Neuron (in vitro differentiated cells): ENCODE data around the gene RLN2.
"Not testable (repeated sequence)": the region's sequence is repeated elsewhere in the genome, so short reads cannot be mapped to it uniquely, and the experiment has no call there.

ENCODE experiments used
- H2AFZ ChIP-seq: one replicate; pipeline ENCODE4 v1.6.1; 2013; ENCODE audit warnings: low read depth, mild to moderate bottlenecking, inconsistent platforms, low read length, moderate library complexity
- H3K27me3 ChIP-seq: one replicate; pipeline ENCODE4 v1.6.1; 2013; ENCODE audit warnings: low read length; ENCODE audit not compliant: insufficient read depth
- H3K36me3 ChIP-seq: one replicate; pipeline ENCODE4 v1.6.1; 2013; ENCODE audit warnings: low read length; ENCODE audit not compliant: insufficient read depth
- H3K4me1 ChIP-seq: one replicate; pipeline ENCODE4 v1.6.1; 2013; ENCODE audit warnings: low read length; ENCODE audit not compliant: insufficient read depth
- H3K4me3 ChIP-seq: 2 replicates; pipeline ENCODE4 v1.5.1; 2013; ENCODE audit warnings: mild to moderate bottlenecking, low read length, moderate library complexity
- H3K9me3 ChIP-seq: one replicate; pipeline ENCODE4 v1.6.1; 2013; ENCODE audit warnings: low read length

The RLN2 gene, protein sequence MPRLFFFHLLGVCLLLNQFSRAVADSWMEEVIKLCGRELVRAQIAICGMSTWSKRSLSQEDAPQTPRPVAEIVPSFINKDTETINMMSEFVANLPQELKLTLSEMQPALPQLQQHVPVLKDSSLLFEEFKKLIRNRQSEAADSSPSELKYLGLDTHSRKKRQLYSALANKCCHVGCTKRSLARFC

DNA sequence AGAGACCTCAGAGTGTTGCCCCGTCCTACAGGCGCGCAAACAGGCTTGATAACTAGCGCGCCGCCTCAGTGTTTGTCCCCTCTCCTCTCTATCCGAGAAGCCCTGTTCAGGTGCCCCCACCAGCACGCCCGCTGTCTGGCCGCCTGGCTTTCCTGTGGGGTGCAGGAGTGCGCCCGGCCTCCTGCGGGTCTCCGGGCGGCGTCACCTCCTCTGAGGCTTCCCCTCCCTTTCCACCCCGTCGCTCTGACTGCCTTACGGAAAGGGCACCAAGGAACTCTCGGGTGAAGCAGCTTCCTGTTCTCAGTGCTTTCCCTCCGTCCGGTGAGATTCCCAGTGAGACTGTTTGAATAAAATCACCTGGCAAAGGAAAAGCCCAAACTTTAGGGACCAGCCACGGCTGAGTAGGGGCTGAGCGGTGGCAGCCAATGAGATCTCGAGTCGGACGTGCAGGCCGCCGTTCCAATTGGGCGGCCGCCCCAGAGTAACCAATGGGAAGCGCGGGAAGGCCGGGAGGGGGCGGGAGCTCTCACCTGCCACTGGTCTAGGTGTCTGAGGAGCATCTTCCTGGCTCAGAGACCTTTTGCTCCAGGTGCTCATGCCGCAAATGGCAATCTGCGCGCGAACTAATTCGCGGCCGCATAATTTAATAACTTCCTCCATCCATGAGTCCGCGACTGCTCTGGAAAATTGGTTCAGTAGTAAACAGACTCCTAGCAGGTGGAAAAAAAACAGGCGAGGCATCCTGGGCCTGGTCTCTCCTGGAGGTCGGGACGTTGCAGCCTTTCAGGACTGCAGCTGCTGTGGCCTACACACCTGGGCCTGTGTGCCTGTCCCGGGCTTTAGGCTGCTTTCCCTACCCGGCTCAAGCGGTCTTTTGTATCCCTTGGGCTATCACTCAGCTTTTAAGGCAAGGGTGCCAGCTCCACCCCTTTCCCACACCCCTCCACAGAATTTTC, at the start of gene RLN2:
TSS of gene RLN2 (minus strand) at position 877 of the 956 bp plus-strand sequence. CDS start at position 741, 136 bp downstream.
- H2AFZ ChIP-seq, H3K4me3 ChIP-seq, H3K9me3 ChIP-seq, H3K27me3 ChIP-seq, H3K36me3 ChIP-seq, H3K4me1 ChIP-seq: not testable (repeated sequence)

DNA sequence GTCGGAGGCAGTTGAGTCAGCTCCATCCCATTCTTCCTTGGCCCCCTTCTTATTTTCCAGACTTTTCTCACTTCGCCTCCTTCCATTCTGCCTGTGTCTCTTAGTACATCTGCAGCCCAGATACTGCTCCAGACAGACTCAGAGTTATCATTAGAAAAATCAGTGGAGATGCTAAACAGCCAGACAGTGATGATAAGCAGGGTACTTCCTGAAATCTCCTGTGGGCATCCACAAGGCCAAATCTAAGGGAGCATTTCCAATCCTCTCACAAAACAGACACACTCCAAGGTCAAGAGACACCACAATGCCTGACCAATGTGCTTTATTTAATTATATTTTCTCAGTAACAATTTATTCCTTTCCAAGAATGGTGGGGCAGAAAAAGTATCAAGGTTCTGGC, 49.7 kb upstream of the RLN2 start:
- no peak overlapping the region for H3K4me3 ChIP-seq
- no peak overlapping the region for H2AFZ ChIP-seq
- no peaks in the 10 kb centered on the region for H3K4me1 ChIP-seq
- H3K9me3 ChIP-seq, result peaks cover 2% of the 10 kb centered on the region
- H3K36me3 ChIP-seq, result peaks cover 4% of the 10 kb centered on the region
- H3K27me3 ChIP-seq, result no peaks in the 10 kb centered on the region

DNA sequence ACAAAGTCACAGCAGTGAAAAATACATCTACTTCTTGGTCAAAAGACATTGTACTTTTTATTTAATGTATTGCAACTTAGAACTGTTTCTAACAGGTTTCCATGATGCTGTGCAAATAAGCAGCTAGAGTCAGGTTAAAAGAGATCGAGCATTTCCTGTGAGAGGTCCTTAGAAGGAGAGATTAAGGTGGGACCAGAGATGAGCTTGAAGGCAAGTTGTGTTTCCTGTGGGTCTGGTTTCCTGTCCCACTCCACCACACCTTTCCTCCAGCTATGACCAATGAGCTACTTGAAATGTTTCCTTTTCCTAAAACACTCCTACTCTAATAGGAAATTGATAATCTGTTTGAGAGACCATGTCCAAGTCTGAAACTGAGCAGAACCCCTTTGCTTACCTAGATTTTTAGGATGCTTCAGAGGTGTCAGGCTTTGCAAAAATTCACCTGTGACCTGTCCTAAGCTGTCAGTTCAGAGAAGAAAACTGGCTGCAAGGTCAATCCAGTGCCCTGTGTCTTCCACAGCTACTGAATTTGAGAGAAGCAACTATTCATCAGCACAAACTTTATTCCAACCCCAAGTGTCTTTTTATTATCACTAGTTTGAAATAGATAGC, 48.2 kb upstream of the RLN2 start:
- H3K9me3 ChIP-seq, result peaks cover 2% of the 10 kb centered on the region
- H3K36me3 ChIP-seq, result peaks cover 4% of the 10 kb centered on the region

DNA sequence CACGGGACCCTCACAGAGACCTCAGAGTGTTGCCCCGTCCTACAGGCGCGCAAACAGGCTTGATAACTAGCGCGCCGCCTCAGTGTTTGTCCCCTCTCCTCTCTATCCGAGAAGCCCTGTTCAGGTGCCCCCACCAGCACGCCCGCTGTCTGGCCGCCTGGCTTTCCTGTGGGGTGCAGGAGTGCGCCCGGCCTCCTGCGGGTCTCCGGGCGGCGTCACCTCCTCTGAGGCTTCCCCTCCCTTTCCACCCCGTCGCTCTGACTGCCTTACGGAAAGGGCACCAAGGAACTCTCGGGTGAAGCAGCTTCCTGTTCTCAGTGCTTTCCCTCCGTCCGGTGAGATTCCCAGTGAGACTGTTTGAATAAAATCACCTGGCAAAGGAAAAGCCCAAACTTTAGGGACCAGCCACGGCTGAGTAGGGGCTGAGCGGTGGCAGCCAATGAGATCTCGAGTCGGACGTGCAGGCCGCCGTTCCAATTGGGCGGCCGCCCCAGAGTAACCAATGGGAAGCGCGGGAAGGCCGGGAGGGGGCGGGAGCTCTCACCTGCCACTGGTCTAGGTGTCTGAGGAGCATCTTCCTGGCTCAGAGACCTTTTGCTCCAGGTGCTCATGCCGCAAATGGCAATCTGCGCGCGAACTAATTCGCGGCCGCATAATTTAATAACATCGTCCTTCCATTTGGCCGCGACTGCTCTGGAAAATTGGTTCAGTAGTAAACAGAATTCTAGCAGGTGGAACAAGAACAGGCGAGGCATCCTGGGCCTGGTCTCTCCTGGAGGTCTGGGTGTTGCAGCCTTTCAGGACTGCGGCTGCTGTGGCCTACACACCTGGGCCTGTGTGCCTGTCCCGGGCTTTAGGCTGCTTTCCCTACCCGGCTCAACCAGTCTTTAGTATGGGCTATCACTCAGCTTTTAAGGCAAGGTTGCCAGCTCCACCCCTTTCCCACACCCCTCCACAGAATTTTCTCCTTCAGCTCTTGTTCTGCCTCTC, 34.8 kb upstream of the RLN2 start, which contains the start of gene RLN1:
TSS of gene RLN1 (minus strand) at position 885 of the 990 bp plus-strand sequence. CDS start at position 755, 130 bp downstream.
- peak within 1 kb of the TSS; percentile 16 for H3K4me3 ChIP-seq
- H3K9me3 ChIP-seq, H2AFZ ChIP-seq, H3K36me3 ChIP-seq, H3K27me3 ChIP-seq, H3K4me1 ChIP-seq: not testable (repeated sequence)

More for the DNA sequence above, 48.2 kb upstream of the RLN2 start:
- H2AFZ ChIP-seq, result no peak overlapping the region
- H3K4me3 ChIP-seq, result no peak overlapping the region
- H3K4me1 ChIP-seq, result no peaks in the 10 kb centered on the region
- H3K27me3 ChIP-seq, result no peaks in the 10 kb centered on the region

DNA sequence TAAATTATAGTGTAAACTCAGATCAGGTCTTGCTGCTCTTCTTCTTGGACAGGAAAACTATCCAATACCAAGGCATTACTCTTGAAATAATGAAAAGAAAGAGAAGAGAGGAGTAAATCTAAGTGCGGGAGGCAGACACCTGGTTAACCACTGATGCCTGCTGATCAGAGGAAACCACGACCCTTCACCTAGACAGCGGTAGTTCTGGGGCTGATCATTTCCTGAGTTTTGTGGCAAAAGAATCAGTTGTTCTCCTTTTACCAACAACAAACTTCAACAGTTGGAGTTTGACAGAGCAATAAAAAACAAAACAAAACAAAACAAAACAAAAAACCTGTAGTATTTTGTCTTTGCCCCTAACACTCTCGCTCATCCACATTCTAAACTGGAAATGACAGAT, 32.2 kb upstream of the RLN2 start:
- H3K36me3 ChIP-seq, result no peaks in the 10 kb centered on the region
- H3K9me3 ChIP-seq, result no peaks in the 10 kb centered on the region
- H3K4me3 ChIP-seq, result no peak overlapping the region
- no peaks in the 10 kb centered on the region for H3K4me1 ChIP-seq
- H2AFZ ChIP-seq, result no peak overlapping the region
- H3K27me3 ChIP-seq, result peaks cover 2% of the 10 kb centered on the region

DNA sequence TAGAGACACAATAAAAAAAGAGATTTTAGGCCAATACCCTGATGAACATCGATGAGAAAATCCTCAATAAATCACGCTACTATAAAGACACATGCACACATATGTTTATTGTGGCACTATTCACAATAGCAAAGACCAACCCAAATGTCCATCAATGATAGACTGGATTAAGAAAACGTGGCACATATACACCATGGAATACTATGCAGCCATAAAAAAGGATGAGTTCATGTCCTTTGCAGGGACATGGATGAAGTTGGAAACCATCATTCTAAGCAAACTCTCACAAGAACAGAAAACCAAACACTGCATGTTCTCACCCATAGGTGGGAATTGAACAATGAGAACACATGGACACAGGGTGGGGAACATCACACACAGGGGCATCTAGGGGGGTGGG, 26.8 kb upstream of the RLN2 start:
- not testable (repeated sequence) for H3K4me1 ChIP-seq, H3K9me3 ChIP-seq, H2AFZ ChIP-seq, H3K4me3 ChIP-seq, H3K27me3 ChIP-seq, H3K36me3 ChIP-seq

DNA sequence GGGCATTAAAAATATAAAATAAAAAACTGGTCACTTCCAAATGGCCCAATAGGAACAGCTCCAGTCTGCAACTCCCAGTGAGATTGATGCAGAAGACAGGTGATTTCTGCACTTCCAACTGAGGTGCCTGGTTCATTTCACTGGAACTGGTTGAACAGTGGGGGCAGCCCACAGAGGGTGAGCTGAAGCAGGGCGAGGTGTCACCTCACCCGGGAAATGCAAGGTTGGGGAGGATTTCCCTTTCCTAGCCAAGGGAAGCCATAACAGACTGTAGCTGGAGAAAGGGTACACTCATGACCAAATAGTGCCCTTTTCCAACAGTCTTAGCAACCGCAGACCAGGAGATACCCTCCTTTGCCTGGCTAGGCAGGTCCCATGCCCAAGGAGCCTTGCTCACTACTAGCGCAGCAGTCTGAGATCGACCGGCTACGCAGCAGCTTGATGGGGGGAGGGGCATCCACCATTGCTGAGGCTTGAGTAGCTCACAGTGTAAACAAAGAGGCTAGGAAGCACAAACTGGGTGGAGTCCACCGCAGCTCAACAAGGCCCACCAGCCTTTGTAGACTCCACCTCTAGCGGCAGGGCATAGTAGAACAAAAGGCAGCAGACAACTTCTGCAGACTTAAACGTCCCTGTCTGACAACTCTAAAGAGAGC, 22.5 kb upstream of the RLN2 start:
- H3K9me3 ChIP-seq, result no peaks in the 10 kb centered on the region
- H3K4me1 ChIP-seq, result no peaks in the 10 kb centered on the region
- no peaks in the 10 kb centered on the region for H3K36me3 ChIP-seq
- H3K4me3 ChIP-seq, result peak overlapping the region; percentile 11
- no peaks in the 10 kb centered on the region for H3K27me3 ChIP-seq
- H2AFZ ChIP-seq, result no peak overlapping the region

DNA sequence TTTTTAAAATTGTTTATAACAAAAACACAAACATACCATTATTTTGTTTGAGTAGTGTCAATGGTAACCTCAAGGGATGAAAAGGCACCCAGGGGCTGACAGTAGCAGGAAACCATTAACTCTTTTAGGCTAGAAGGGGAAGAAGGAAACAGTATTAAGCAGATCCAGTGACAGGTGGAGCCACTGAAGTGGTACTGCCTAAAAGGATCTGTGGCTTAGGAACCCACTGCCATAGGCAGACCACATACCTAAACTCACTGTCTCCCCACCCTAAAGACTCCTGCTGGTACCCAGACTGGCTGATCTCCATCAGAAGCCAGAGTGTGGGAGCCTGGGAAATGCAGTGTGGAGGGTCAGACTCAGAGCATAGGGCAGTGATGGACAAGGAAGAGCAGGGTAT, 21.7 kb upstream of the RLN2 start:
- H3K27me3 ChIP-seq, result no peaks in the 10 kb centered on the region
- no peak overlapping the region for H2AFZ ChIP-seq
- no peaks in the 10 kb centered on the region for H3K4me1 ChIP-seq
- no peak overlapping the region for H3K4me3 ChIP-seq
- no peaks in the 10 kb centered on the region for H3K36me3 ChIP-seq
- H3K9me3 ChIP-seq, result no peaks in the 10 kb centered on the region

DNA sequence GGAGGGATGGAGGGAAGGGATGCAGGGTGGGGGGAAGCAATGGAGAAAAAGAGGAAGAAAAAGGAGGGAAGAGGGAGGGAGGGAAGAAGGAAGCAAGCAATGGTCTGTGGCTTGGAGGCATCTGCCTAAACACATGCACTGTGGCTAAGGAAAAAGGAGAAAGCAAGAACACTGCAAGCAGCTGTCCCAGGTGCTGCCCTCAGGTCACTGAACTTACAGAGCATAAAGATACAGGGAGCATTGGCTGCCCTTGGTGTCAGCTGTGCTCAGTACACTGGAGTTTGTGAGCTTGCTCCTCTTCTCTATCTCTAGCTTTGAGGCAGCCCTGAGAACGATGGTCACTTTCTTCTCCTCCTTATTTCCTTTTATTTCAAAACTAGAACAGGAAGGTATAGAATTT, 17.1 kb upstream of the RLN2 start:
- H3K4me3 ChIP-seq, H3K27me3 ChIP-seq, H3K4me1 ChIP-seq, H3K9me3 ChIP-seq, H3K36me3 ChIP-seq, H2AFZ ChIP-seq: not testable (repeated sequence)

DNA sequence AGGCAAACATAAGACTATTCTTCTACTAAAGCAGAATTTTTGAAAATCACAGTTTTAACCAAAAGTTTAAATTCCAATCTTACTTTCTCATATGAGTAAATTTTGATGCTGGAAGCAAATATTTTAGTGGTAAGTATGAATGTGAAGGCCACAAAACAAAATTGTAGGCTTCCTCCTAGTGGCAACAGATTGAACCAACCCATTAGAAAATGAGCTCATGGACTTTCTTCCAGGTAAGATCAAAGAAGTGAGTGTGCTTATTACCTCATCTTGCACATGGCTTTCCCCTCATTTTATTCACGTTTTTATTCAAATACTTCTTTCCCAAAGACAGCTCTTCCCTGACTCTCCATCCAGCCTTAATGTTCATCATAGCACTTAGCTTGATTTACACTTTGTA, 16.5 kb upstream of the RLN2 start:
- Histone ChIP-seq H3K4me3 (no peak overlapping the region), H2AFZ (no peak overlapping the region), H3K27me3 (no peaks in the 10 kb centered on the region), H3K4me1 (no peaks in the 10 kb centered on the region), H3K9me3 (no peaks in the 10 kb centered on the region), H3K36me3 (no peaks in the 10 kb centered on the region)

DNA sequence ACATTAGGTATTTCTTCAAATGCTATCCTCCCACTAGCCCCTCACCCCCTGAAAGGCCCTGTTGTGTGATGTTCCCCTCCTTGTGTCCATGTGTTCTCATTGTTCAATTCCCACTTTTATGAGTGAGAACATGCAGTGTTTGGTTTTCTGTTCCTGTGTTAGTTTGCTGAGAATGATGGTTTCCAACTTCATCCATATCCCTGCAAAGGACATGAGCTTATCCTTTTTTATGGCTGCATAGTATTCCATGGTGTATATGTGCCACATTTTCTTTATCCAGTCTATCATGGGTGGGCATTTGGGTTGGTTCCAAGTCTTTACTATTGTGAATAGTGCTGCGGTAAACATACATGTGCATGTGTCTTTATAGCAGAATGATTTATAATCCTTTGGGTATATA, 11.9 kb upstream of the RLN2 start:
- H3K4me3 ChIP-seq, H2AFZ ChIP-seq, H3K9me3 ChIP-seq, H3K27me3 ChIP-seq, H3K36me3 ChIP-seq, H3K4me1 ChIP-seq: not testable (repeated sequence)

DNA sequence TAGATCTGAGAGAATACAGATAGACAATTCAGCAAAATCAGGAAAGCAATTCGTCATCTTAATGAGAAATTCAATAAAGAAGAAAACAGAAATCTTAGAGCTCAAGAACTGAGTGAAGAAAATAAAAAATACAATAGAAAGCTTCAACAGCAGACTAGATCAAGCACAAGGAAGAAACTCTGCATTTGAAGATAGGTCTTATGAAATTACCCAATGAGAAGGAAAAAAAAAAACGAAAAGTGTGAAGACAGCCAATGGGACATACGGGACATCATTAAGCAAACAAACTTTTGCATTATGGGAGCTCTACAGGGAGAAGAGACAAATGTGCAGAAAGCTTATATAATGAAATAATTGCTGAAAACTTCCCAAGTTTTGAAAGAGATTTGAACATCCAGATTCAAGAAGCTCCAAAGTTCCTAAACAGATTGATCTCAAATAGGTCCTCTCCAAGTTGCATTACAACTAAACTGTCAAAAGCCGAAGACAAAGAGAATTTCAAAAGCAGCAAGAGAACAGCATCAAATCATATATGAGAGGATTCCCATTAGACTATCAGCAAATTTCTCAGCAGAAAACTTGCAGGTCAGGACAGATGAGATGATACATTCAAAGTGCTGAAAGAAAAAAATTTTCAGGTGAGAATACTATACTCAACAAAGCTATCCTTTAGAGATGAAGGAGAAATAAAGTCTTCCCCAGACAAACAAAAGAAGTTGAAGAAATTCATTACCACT, 10.8 kb upstream of the RLN2 start:
- no peak overlapping the region for H3K4me3 ChIP-seq
- peaks cover 8% of the 10 kb centered on the region for H3K9me3 ChIP-seq
- H2AFZ ChIP-seq, result no peak overlapping the region
- H3K4me1 ChIP-seq, result no peaks in the 10 kb centered on the region
- no peaks in the 10 kb centered on the region for H3K36me3 ChIP-seq
- no peaks in the 10 kb centered on the region for H3K27me3 ChIP-seq
